Measurements from ENCODE around the gene EVL.
A peak's percentile ranks its signal among the peaks of the same experiment; 100 is the strongest.

The EVL gene

DNA sequence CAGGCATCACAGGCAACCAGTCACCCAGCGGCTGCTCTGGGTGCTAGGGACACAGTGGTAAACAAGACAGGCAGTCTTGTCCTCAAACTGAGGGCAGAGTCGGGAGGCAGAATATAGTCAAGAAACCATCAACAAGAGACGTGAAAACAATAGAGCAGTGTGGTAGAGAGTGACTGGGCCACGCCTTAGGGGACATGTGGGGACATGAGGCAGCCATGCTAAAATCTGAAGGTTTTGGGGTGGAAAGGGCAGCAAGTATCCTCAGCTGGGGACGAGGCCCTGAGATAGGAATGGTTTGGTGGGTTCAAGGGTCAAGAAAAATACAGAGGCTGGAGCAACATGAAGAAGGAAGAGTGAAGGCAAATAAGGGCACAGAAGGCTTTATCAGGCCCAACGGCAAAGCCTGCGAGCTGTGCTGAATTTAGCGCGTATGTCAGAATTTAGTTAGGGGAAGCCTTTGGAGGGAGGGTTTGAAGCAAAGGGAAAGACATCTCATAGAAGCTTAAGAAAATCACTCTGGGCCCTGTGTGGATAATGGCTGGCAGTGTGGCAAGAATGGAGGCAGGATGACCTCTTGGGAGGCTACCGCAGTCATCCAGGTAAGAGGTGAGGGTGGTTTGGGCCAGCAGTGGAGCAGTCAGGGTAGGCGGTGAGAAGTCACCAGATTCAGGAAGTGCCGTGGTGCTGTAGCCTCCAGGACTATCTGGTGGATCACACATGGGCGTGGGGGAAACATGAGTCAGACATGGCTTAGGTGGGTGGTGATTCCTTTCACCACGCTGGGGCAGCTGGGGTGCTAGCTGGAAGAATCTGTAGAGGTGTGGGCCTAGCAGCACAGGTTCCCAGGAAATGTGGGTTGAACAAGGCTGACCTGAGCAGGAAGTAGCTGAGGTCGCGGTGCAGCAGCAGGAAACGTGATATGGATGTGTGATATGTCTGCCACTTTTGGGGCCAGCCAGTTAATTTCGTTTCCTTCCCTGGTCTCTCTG is 3.0 kb downstream of the EVL start:
- DNase-seq = peak; percentile 90 to 93

DNA sequence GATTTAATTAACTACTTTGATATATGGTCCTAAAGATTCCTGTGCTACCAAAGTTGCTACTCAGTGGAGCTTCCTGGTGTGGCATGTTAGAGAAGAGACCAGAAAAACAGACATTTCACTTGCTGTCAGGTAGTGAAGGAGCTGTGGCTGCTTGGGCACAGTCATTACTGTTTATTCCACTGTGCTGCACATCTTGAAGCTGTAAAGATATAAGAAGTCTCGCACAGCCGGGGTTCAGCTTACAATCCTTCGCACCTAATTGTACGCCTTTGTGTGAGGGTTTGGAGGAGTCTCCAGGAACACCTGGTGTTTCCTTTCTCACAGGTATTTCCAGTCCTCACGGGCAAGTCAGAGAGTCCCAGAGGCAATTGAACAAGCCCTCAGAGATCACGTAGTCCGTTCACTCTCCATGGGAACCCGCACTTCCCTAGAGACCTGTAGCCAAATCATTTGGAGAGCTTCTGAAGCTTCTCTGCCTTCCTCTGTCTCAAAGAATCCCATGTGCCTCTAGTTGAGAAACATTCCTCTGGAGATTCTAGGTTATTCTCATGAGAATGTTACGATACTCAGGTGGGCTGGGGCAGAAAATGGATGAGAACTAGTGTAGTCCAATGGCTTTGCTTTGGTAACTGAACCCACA is 4.1 kb downstream of the EVL start:
- no peak for DNase-seq

DNA sequence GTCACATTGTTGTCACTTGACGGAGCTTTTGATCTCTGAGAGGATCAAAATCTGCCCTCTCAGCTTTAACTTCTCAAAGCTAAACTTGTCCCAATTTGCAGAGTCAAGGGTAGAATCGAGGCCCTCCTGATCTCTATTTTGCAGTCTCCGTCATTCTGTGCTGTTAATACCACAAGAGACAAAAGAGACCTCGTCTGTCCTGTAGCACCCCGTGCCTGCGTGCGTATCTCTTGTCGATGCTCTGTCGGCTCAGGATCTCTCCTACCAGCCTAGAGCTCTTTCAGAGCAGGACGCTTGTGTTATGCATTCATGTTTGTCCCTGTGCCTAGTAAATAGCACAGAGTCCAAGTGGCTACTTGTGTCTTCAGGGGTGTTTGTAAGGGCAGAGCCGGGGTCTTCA is 5.1 kb downstream of the EVL start:
- no peak for DNase-seq

DNA sequence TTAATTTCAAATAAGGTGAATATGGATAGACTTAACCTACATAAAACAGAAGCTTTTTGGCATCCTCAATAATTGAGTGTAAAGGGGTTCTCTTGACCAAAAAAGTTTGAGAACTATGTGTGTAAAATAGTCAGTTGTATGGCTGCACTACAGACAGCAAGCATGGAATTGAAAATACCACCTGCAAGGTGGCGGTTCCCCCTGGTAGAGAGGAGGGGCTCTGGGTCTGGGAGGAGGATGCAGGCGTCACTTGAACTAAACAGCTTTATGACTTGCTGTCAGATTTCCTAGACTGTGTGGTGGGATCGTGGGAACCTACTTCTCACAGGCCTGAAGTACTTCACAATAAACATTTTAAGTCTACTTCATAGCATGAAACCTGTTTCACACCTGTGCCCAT is 6.3 kb downstream of the EVL start:
- no peak for DNase-seq

DNA sequence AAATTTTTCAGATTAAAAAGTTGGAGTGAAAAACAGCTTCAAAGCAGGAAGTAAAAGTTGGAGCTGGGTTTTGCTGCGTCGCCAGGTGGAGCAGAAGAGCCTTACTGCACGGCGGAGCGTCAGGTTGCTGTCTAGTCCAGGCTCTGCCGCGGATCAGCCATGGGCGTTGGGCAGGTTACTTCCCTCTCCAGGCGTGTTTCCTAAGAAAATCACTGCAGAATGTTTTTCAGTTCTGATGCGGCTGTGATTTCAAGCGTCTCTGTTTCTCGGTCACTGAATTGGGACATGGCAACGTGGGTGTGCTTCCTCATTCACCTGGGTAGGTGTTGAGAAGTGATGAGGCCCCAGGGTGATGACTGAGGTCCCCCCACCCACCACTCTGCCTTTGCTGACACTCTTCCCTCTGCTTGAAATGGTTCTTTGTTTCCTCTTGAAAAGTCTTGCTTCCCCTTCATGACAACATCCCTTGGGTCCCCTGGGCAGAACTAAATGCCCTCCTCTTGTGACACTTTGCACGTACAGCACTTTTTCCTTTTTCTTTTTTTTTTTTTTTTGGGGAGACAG is 7.6 kb downstream of the EVL start:
- peak; percentile 53 to 61 for DNase-seq

DNA sequence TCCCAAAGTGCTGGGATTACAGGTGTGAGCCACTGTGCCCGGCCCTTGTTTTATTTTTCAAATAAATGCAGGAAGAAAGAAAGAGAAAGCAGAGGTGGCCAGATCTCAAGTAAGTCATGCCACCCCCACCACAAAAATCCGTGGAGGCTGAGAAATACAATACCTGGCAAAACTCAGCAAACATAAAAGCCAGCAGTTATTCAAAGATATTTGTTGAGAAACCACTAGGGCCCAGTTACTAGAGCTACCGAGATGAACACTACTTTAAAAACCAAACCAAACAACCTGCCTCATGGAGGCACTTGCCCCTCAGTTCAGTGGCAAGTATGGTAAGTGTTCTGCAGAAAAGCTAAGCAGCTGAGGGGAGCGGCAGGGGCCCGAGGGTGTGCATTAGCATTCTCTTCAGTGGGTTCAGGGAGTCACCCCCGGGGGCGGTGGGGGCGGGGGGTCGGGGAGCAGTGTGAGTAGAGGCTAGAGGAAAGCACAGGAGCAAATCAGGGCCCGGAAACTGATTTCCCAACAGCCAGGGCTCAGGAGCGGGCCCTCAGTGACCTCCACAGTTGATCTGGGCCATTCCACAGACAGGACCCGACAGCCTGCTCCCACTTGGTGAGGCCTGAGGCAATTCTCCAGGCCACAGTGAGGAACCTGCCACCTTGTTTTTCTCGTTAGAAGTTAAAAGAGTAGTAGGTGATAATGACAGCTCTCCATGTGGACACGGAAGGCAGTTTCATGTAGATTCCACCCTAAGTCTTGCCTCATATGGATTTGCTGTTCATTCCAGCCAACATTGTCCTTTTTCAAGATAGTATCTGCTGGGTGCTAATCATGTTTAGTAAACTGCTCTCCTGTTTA is 8.6 kb downstream of the EVL start:
- peak in 1 of 2 experiments; percentile 34 for DNase-seq

DNA sequence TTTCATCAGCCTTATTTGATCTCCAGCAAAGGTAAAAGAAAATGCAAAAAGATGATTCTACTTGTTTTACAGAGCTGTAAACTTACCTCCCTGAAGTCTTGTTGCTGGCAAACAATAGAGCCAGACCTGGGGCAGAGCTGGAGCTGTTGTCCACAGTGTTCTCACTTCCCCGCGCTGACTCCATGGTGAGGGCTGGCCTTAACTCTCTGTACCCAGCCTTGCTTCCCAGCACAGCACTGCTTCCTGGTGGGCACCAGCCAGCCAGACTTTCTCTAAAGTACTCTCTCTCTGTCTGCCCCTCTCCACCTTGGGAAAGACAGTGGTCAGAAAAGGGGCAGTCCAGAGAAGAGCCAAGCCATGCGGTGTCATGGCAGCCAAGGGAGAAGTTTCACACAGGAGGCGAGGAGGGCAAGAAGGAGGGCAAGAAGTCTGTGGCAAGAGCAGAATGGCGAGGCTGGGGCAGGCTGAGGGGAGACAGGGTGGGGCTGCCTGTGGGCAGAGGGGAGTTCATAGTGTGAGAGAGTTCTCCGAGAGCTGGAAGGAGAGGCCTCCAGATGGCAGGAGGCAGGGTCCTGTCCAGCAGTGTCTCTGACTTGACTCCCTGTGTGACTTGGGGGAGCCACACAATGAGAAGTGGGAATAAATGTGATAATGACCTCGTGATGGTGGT is 9.3 kb downstream of the EVL start:
- no peak for DNase-seq

DNA sequence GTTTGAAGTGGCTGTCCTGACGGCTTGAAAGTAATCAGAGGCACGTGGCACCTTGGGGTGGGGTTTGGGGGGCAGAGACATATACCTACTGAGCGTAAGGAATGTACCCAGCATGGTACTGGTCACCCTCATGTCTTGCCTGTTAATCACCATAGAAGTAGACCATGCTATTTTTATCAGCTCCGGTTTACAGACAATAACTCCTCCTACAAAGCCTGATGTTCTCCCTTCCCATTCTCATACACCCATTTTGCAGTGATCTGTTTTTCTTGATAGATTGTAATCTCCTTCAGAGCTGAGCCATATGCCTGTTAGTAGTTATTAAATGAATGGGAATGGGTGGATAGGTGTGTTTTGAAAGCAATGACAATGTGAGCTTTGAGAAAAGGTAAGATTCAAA is 10.5 kb downstream of the EVL start:
- no peak for DNase-seq

DNA sequence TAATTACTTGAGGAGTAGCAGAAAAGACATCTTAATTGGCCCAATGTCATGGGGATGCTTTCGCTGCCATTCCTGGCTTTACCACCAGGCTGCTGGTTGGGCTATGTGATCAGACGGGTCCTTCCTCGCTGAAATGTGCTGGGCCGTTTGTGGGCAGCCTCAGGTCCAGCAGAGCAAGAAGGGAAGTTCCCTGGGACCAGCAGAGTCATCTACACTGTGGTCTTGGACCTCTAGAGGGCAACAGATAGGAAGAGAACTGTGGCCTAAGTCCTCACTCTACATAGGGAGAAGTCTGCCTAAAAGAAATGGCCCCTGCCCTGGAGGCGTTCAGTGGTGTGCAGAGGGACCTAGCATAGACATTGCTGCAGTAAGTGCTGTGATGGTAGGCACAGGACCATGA is 10.9 kb downstream of the EVL start:
- peak in 1 of 2 experiments; percentile 35 for DNase-seq

DNA sequence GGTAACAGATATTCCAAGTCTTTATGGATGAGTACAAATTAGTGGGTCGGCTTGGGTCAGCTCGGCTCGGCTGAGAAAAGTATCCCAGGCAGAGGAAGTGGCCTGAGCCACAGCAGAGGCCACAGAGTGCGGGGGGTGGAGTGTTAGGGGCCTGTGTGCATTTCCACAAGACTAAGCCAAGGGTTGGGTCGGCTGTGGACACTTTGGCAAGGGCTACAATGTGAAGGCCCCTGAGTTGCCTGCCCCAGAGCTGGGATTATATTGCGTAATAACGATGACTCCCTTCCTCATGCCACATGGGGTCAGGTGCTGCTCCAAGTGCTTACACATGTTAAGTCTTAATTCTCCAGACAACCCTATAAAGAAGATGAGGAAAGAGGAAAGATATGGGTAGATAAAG is 11.4 kb downstream of the EVL start:
- DNase-seq = no peak

DNA sequence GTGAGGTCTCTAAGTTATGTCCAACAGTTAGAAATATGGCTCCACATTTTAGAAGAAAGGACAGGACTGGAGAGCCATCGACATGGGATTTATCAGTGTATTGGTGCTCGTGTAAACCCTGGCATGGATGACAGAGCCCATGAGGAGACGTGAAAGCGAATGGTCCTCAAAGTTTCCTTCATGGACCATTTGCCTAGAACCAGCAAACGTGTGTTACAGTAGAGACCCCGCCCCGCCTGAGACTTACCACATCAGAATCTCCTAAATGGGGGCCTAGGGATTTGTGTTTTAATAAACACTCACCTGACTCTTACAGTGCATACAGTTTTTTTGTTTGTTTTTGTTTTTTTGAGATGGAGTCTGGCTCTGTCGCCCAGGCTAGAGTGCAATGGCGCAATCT is 12.2 kb downstream of the EVL start:
- DNase-seq = no peak

DNA sequence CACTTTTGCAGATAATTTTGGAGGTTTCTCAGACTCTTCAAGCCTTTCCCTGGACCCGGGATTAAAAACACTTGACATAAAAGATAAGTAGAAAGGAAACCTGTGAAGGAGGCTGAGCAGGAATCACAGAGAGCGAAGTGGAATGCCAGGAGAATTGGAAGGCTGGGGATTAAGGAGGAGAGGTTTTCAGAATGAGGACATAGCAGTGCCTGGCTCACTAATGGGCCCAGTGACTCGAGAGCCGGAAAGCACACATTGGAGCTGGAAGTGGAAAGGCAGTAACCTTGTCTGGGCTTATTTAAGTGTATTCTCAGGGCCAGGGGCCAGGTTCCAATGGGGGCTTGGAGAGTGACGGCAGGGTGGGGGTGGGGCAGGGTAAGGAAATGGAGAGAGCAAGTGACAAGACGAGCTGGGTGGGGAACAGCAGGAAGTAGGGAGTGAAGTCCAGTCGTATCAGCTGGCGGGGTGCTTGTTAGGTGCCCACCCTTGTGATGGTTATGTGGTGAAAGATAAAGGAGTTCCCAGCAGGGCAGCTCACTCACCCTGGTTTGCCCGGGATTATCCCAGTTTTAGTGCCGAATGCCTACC is 13.1 kb downstream of the EVL start:
- DNase-seq = no peak

DNA sequence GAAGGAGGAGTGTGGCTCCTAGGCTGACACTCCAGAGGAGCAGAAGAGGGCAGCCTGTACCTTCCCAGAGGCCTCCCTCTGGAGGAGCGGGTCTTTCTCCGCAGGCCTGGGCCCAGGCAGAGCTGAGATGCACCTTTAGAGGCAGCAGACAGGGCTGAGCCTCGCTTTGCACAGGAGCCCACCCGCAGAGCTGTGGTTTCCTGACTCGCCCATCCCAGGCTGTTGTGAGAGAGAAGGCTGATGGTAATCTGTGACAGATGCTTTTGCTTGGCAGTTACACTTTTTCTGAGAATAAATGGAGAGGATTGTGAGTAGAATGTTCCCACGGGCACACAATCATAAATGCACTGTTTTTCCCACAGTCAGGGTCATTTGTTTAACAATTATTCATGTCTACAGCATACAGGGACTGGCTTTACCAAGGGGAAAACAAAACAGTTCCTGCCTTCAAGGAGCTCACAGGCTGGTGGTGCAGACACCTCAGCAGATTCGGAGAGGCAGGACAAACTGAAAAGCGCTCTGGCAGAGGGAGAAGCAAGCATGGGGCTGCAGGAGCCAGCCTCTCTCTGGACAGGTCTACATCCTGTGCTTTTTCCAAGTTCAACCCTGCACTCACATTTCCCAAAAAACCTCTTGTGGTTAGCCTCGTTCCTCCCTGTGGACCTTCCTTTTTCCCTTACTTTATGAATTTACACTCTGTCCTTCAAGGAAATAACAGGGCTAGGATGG is 13.9 kb downstream of the EVL start:
- peak; percentile 70 to 73 for DNase-seq

DNA sequence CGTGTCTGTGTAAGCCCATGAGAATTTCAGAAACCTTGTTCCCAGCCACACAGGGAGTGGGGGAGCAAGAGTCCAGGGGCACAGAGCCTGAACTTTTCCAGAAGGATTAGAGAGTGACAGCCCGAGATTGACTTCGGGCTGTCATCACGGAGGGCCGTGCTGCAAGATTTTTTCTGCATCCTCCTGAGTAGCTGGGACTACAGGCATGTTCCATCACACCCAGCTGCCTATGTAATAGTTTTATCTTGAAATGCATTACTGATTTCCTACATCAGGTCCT is 14.4 kb downstream of the EVL start:
- DNase-seq = no peak

DNA sequence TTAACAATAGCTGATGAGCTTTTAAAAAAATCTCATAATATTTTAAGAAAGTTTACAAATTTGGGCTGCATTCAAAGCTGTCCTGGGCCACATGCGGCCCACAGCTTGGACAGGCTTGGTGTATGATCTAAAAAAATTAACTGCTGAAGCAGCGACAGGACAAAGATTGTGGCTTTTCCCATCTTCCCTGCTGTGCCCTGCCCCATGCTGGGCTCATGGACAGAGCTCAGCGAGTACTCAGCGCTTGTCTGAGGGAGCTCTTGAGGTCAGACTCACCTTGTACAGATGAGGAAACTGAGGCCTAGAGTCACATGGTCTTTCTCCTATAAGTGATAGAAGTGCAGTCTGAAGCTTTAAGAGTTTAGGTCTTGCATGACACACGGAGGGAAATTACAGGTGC is 15.0 kb downstream of the EVL start:
- DNase-seq = no peak

DNA sequence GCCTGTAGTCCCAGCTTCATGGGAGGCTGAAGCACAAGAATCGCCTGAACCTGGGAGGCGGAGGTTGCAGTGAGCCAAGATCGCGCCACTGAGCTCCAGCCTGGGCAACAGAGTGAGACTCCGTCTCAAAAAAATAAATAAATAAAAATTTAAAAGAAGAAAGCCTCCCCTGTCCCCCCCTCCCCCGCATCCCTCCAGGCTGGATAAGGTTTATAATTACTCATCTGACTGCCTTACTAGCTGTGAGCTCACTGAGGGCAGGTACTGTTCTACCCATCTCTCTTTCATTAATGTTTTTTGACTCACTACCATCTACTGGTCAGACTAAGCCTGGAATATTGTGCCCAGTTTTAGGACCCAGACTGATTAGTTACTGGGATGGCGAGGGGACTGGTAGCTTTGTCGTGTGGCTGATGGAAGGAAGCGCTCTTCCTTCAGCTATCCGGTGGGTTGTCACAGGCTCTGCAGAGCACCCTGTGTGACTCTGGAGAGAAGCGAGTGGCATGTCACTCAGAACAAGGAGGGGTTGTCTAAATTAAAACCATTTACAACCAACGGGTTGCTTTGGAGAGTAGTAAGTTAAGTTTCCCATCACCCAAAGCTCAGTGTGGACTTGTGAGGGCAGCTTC is 16.9 kb downstream of the EVL start:
- peak; percentile 44 for DNase-seq

DNA sequence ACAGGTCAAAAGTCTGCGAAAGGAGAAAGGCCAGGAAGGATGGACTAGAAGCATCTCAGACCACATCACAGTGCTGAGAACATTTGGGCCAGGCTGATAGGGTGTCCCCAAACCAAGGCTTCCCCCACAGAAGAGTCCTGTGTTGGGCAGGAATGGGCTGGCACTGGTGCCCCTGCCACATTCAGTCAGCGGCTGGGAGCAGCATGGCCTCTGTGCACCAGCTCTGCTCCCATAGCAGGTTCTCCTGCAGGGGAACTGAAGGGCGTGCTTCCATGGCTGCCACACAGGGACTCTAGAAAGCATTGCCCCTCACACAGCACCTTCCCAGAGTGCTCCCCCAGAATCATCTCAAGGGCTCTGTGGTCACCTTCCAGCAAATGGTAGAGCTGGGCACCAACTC is 17.5 kb downstream of the EVL start:
- no peak for DNase-seq

DNA sequence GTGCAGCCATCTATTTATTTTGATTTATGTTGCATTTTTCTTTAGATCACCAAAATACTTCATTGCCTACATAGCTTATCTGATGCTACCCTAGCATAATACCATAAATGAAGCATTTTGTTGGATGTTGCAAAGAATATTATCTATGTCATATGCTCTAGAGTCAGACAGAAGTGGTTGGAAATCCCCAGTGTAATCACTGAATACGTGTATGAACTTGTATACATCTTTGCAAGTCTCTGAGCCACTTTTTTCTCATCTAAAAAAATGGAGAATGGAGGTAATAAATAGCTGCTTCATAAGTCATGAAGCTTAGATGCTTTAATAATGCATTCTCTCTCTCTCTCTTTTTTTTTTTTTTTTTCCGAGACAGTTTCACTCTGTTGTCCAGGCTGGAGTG is 18.5 kb downstream of the EVL start:
- DNase-seq = no peak

DNA sequence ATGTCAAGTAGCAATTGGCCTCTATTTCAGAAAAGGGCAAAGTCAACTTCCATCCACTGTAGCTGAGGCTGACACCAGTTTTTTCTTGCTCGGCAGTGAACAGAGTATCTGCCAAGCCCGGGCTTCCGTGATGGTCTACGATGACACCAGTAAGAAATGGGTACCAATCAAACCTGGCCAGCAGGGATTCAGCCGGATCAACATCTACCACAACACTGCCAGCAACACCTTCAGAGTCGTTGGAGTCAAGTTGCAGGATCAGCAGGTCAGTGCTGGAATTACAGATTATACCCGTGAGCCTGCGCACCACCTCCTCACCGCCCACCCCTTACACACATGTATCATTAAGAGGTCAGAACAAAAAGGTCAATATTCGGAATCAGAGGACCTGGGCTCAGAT is 19.4 kb downstream of the EVL start:
- no peak for DNase-seq

DNA sequence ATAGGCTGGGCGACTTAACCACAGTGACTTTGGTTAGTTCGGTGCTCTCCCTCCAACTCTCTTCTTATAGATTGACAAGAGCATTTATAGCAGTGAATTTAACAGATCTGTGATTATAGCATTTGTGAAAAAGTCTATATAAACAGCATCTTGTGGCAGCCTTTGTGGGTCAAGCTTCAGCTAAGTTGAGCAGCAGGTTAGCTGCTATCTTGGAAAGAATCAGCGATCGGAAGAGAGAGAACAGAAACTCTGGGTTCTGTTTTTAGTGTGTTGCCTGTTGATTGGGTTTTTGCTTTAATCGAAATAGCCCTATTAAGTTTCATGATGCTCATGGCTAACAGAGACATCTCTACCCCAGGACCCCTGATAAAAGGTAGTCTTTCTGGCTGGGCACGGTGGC is 20.2 kb downstream of the EVL start:
- DNase-seq = no peak

DNA sequence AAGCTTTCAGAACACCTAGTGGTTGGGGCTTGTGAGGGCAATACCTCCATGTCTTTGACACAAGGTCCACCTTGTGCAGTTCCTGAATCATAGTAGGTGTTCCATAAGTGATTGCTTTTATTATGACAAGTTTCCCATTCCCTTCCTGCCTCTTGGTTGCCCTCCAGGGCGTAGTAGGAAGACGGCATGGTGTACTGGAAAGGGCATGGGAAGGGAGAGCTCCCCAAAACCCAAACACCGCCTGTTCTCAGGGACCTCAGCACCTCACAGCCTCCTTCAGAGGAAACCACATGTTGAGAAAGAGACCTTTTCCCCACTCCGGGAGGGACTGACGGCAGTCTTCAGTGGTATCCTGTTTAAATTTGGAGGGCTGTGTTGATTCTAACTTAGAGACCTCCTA is 21.1 kb downstream of the EVL start:
- no peak for DNase-seq
